HepG2 (cell line): ENCODE measurements around the gene TMEM31. TPM values are rescaled to one million over a fixed set of nuclear protein-coding genes. Genes with fewer than 3 reads are reported as not detected.

Source experiments
- ARID4A ChIP-seq: sonication (generic); formaldehyde crosslinking; IDR thresholded peaks from 2 replicates; pipeline ENCODE4 v1.5.0; 2020; ENCODE audit warnings: mild to moderate bottlenecking, missing genetic modification reagents, borderline replicate concordance
- GPBP1L1 ChIP-seq: sonication (generic); formaldehyde crosslinking; IDR thresholded peaks from 2 replicates; pipeline ENCODE4 v1.5.0; 2020; ENCODE audit warnings: mild to moderate bottlenecking, missing genetic modification reagents
- HOMEZ ChIP-seq: IDR thresholded peaks from 2 replicates; pipeline ENCODE4 v1.6.1; 2016; ENCODE audit warnings: low read depth
- NFATC3 ChIP-seq: sonication (generic); formaldehyde crosslinking; IDR thresholded peaks from 2 replicates; pipeline ENCODE4 v1.5.1; 2020; ENCODE audit warnings: mild to moderate bottlenecking, missing genetic modification reagents
- TBL1XR1 ChIP-seq: fragments of 150-350 bp; IDR thresholded peaks from 2 replicates; pipeline ENCODE4 v1.6.1; 2014; ENCODE audit warnings: borderline replicate concordance, low read length; ENCODE audit not compliant: partially characterized antibody
- TOE1 ChIP-seq: sonication (generic); formaldehyde crosslinking; IDR thresholded peaks from 2 replicates; pipeline ENCODE4 v1.4.0; 2020; ENCODE audit warnings: mild to moderate bottlenecking, missing genetic modification reagents
- ZFP1 ChIP-seq: IDR thresholded peaks from 2 replicates; pipeline ENCODE4 v1.6.1; 2016
- ZFP62 ChIP-seq: sonication (generic); formaldehyde crosslinking; IDR thresholded peaks from 2 replicates; pipeline ENCODE4 v1.4.0; 2020; ENCODE audit warnings: missing genetic modification reagents
- ZNF143 ChIP-seq: sonication (generic); formaldehyde crosslinking; IDR thresholded peaks from 2 replicates; pipeline ENCODE4 v1.4.0; 2020; ENCODE audit warnings: missing genetic modification reagents
- polyA plus RNA-seq, 8 experiments: library from polyadenylated mRNA; depleted of rRNA in 3 of 8; stranded (reverse) in 7 of 8; unstranded in 1 of 8; fragments of >200 nt; fragmentation: Illumina TruSeq in 4 of 8; extraction: Trizol in 4 of 8; gene quantifications; 2 replicates each; pipeline versions ENCODE4 v1.2.1 to v1.2.3, GENCODE V29; 2011 to 2016; ENCODE audit warnings: low read depth in 4 of 8, missing spikeins in 1 of 8, mixed read lengths in 1 of 8; ENCODE audit not compliant: insufficient read depth in 1 of 8
- total RNA-seq, 5 experiments: library from RNA; depleted of rRNA; stranded (reverse); fragments of >200 nt; fragmentation: Illumina TruSeq; extraction: Trizol; gene quantifications; 2 replicates each; pipeline ENCODE4 v1.2.3, GENCODE V29; 2016; ENCODE audit warnings: low read depth in 1 of 5

The TMEM31 gene
- total and polyA plus RNA-seq, 2 of the 13 experiments (the other 11 are each of a cell fraction or from before 2014, with no cell fraction given) = 0.16 TPM; not detected in 1

GRCh38 chrX:103666202-103667107 is 44.3 kb upstream of the TMEM31 start (continued):
- TF ChIP-seq NFATC3 (CRISPR knock-in tag) (no peak), TBL1XR1 (no peak), ARID4A (CRISPR knock-in tag) (no peak), ZFP62 (CRISPR knock-in tag) (no peak), HOMEZ (no peak), ZNF143 (CRISPR knock-in tag) (no peak), ZFP1 (no peak), GPBP1L1 (no peak), TOE1 (CRISPR knock-in tag) (no peak)
